ENCODE data around the gene PEG3. TPM values are rescaled to one million over a fixed set of nuclear protein-coding genes. Genes with fewer than 3 reads are reported as not detected.
"Not testable (repeated sequence)": the region's sequence is repeated elsewhere in the genome, so short reads cannot be mapped to it uniquely, and the experiment has no call there.

Gene PEG3
- polyA plus RNA-seq, 2 of the 4 experiments (the other 2 are of a cell fraction), result not detected

- FAIRE-seq (no peak), DNase-seq (ENCODE audit: low read depth in 1 of 2, low spot score in 1 of 2) (no peak), ATAC-seq (no peak)
- TF ChIP-seq TP53 (CRISPR knock-in tag; IDR thresholded peaks at IDR 0.05) (no peak), PHF8 (IDR thresholded peaks at IDR 0.05; ENCODE audit: borderline replicate concordance, low read depth) (no peak), JUNB (IDR thresholded peaks at IDR 0.05) (no peak), NPAS2 (CRISPR knock-in tag; IDR thresholded peaks at IDR 0.05; ENCODE audit: borderline replicate concordance) (no peak), CTCF (IDR thresholded peaks at IDR 0.05) (no peak), GATA3 (IDR thresholded peaks at IDR 0.05; ENCODE audit: borderline replicate concordance) (no peak), RFX5 (IDR thresholded peaks at IDR 0.05) (no peak)
- 12% methylated on average over 4 of the region's 4 CpGs for WGBS (ENCODE audit: missing lambda C conversion rate)
- Histone ChIP-seq H3K4me2 (no peak overlapping the region), H3K4me3 (no peak overlapping the region), H3K27ac (no peak overlapping the region), H3K9me3 (peaks cover 60% of the 10 kb centered on the region), H3K4me1 (no peaks in the 10 kb centered on the region)
- POLR2A ChIA-PET, result no interaction called here
- CTCF ChIA-PET, result no interaction called here
These were observed 22.2 kb upstream of the PEG3 start for GRCh38 chr19:56862741-56863140.

- ATAC-seq; H3K27ac ChIP-seq; H3K4me1 ChIP-seq; CTCF ChIA-PET; POLR2A ChIA-PET; FAIRE-seq; H3K4me3 ChIP-seq; DNase-seq (ENCODE audit: low read depth in 1 of 2, low spot score in 1 of 2); H3K4me2 ChIP-seq: not testable (repeated sequence)
- 5% methylated on average over 10 of the region's 10 CpGs for WGBS (ENCODE audit: missing lambda C conversion rate)
- peaks cover 54% of the 10 kb centered on the region for H3K9me3 ChIP-seq
These were observed 19.9 kb upstream of the PEG3 start for GRCh38 chr19:56860409-56860808.

- POLR2A ChIA-PET, result no interaction called here
- WGBS (ENCODE audit: missing lambda C conversion rate), result 25% methylated on average over 4 of the region's 4 CpGs
- DNase-seq (ENCODE audit: low read depth in 1 of 2, low spot score in 1 of 2) (no peak), FAIRE-seq (no peak), ATAC-seq (no peak)
- no peak overlapping the region for H3K27ac ChIP-seq
- no peak overlapping the region for H3K4me2 ChIP-seq
- no peak overlapping the region for H3K4me3 ChIP-seq
- no peak for TF ChIP-seq EP300 (IDR thresholded peaks at IDR 0.05)
- TF ChIP-seq CEBPB (IDR thresholded peaks at IDR 0.05), result no peak
- no peak for TF ChIP-seq BCL3 (IDR thresholded peaks at IDR 0.05)
- no peak for TF ChIP-seq NFE2L2 (conservative IDR thresholded peaks at IDR 0.05; ENCODE audit: low read length)
- TF ChIP-seq SMC3 (IDR thresholded peaks at IDR 0.05), result no peak
- no peak for TF ChIP-seq PBX3 (IDR thresholded peaks at IDR 0.05)
- TF ChIP-seq HMGXB4 (CRISPR knock-in tag; IDR thresholded peaks at IDR 0.05; ENCODE audit: borderline replicate concordance), result no peak
- TF ChIP-seq RCOR1 (IDR thresholded peaks at IDR 0.05; ENCODE audit: low read depth, low read length), result no peak
- TF ChIP-seq JUN (IDR thresholded peaks at IDR 0.05), result no peak
- TF ChIP-seq RAD21 (conservative IDR thresholded peaks at IDR 0.05 in 1 of 2, IDR thresholded peaks at IDR 0.05 in 1 of 2), result no peak
- TF ChIP-seq E2F6 (IDR thresholded peaks at IDR 0.05; ENCODE audit: borderline replicate concordance, low read depth), result no peak
- no peaks in the 10 kb centered on the region for H3K4me1 ChIP-seq
- peaks cover 48% of the 10 kb centered on the region for H3K9me3 ChIP-seq
- CTCF ChIA-PET, result interaction anchor here (2.4 kb wide), 1 partner anchor 11 kb away, joined by 6 read pairs; no protein-coding TSS in a partner anchor
These were observed 17.5 kb upstream of the PEG3 start for GRCh38 chr19:56858026-56858425.
